Heart left ventricle (tissue), 13 donors: ENCODE measurements around the gene TDRD5.

Experiments used
- POLR2A ChIP-seq, 2 donors: fragments of 450-650 bp; IDR thresholded peaks; one replicate each; pipeline ENCODE4 v1.6.1; 2017; ENCODE audit warnings: antibody characterized with exemption in 2 of 2, mild to moderate bottlenecking in 2 of 2, moderate library complexity in 2 of 2
- TF ChIP-seq, protein P1 (sequence below), 12 donors: fragments of 200-600 bp; sonication (generic) in 4 of 12; IDR thresholded peaks; one replicate each; pipeline versions ENCODE4 v1.5.0 to v1.8.0; 2018 to 2022; ENCODE audit warnings: antibody characterized with exemption in 12 of 12, mild to moderate bottlenecking in 5 of 12
- donor health status: ischemic (EF 13 %, LVEDD 7.1; RV severe dilation, severe dysfunction).
- donor health status: DM: no; HTN: yes; CAD: no.
- donor health status: DM: no; HTN: no; CAD: no.
- donor health status: ischemic (EF 25% LVEDD 6.9; RV normal size, moderate dysfunction).
- donor health status: ischemic (EF 25% LVEDD 5.7; RV mildly dilated, moderate dysfunction).
- donor health status: ischemic (EF 35%, LVEDD 5.7; RV mildly dilated, moderate dysfunction).
- donor health status: nonischemic (EF 11% LVEDD 7.7; RV severe dilation, severe dysfunction).
- donor health status: DM: yes; HTN: yes; CAD: no.
- donor health status: PGD.
- donor health status: ischemic (EF 29% LVEDD 5.4; RV normal size, mild dysfunction).
- donor health status: nonischemic (EF 23%, LVEDD 6.1; RV moderate dilation, normal function).

- TF ChIP-seq, protein P1, sequence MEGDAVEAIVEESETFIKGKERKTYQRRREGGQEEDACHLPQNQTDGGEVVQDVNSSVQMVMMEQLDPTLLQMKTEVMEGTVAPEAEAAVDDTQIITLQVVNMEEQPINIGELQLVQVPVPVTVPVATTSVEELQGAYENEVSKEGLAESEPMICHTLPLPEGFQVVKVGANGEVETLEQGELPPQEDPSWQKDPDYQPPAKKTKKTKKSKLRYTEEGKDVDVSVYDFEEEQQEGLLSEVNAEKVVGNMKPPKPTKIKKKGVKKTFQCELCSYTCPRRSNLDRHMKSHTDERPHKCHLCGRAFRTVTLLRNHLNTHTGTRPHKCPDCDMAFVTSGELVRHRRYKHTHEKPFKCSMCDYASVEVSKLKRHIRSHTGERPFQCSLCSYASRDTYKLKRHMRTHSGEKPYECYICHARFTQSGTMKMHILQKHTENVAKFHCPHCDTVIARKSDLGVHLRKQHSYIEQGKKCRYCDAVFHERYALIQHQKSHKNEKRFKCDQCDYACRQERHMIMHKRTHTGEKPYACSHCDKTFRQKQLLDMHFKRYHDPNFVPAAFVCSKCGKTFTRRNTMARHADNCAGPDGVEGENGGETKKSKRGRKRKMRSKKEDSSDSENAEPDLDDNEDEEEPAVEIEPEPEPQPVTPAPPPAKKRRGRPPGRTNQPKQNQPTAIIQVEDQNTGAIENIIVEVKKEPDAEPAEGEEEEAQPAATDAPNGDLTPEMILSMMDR (IDR thresholded peaks at IDR 0.05), result no peak
- TF ChIP-seq POLR2A (IDR thresholded peaks at IDR 0.05), result no peak
Measured at GRCh38 chr1:179583771-179584320, 7.8 kb upstream of the TDRD5 start.
